Upper lobe of left lung (tissue), 6 donors: ENCODE data around the gene NDUFA5. TPM values are rescaled to one million over a fixed set of nuclear protein-coding genes. Genes with fewer than 3 reads are reported as not detected.

Source experiments
- ATAC-seq, 2 donors: fragments of 200-7000 bp; cut with Tn5 transposase; one replicate each; pipeline ENCODE4 v1.9.1; 2022; ENCODE audit warnings: mild to moderate bottlenecking in 2 of 2, moderate library complexity in 2 of 2; ENCODE audit not compliant: low FRiP score in 2 of 2
- DNase-seq, 2 donors: peaks; one replicate each; pipeline ENCODE4 v3.0.0-alpha.2; 2019 to 2020
- H3K27ac ChIP-seq, 4 donors: fragments of 200-600 bp; sonication (generic); one replicate each; pipeline ENCODE4 v1.5.1; 2016 to 2019
- H3K27me3 ChIP-seq, 4 donors: fragments of 200-600 bp; sonication (generic); one replicate each; pipeline ENCODE4 v1.5.1; 2017 to 2019
- H3K36me3 ChIP-seq, 4 donors: fragments of 200-600 bp; sonication (generic); one replicate each; pipeline ENCODE4 v1.5.1; 2016 to 2019
- H3K4me1 ChIP-seq, 4 donors: fragments of 200-600 bp; sonication (generic); one replicate each; pipeline ENCODE4 v1.5.1; 2018 to 2019
- H3K4me3 ChIP-seq, 4 donors: fragments of 200-600 bp; sonication (generic); one replicate each; pipeline ENCODE4 v1.5.1; 2017 to 2019; ENCODE audit warnings: mild to moderate bottlenecking in 2 of 4, moderate library complexity in 1 of 4
- H3K9me3 ChIP-seq, 4 donors: fragments of 200-600 bp; sonication (generic); one replicate each; pipeline ENCODE4 v1.5.1; 2018 to 2019
- CTCF ChIP-seq, 6 experiments: fragments of 450-650 bp in 4 of 6; fragments of 200-600 bp in 2 of 6; sonication (generic) in 2 of 6; IDR thresholded peaks; one replicate each; pipeline ENCODE4 v1.5.1; 2016 to 2019; ENCODE audit warnings: antibody characterized with exemption in 6 of 6
- EP300 ChIP-seq, 4 donors: sonication (generic); formaldehyde crosslinking; IDR thresholded peaks; one replicate each; pipeline ENCODE4 v1.5.1; 2017; ENCODE audit warnings: antibody characterized with exemption in 4 of 4, control low read depth in 2 of 4
- POLR2A ChIP-seq, 4 donors: fragments of 450-650 bp; IDR thresholded peaks; one replicate each; pipeline ENCODE4 v1.5.1; 2016 to 2017; ENCODE audit warnings: antibody characterized with exemption in 4 of 4, mild to moderate bottlenecking in 2 of 4
- POLR2AphosphoS5 ChIP-seq, 2 donors: sonication (generic); formaldehyde crosslinking; IDR thresholded peaks; one replicate each; pipeline ENCODE4 v1.5.1; 2017; ENCODE audit warnings: antibody characterized with exemption in 2 of 2
- WGBS, 2 donors: methylation state at CpG; one replicate each; pipeline ENCODE4 v1.1.5; 2017 to 2018; 5-methylcytosine and 5-hydroxymethylcytosine counted together
- total RNA-seq, 6 donors: library from RNA; depleted of rRNA in 4 of 6; stranded (reverse); fragments of >200 nt in 4 of 6; gene quantifications; one replicate each; pipeline versions ENCODE4 v1.1.0 to v1.2.1, GENCODE V29; 2016 to 2021
- donor health status: DM: no; HTN: no; CAD: no; lungs with moderate emphysema.
- donor health status: DM: no; HTN: yes; CAD: no; lungs with severe emphysema.

The NDUFA5 gene
- total RNA-seq, 6 donors from 2014 or later, result 11.5 to 65.8 (median 43.0) TPM

- Histone ChIP-seq H3K9me3 (no peaks in the 10 kb centered on the region), H3K4me1 (no peaks in the 10 kb centered on the region), H3K27ac (no peak overlapping the region), H3K27me3 (no peaks in the 10 kb centered on the region), H3K4me3 (no peak overlapping the region), H3K36me3 (no peaks in the 10 kb centered on the region)
- DNase-seq (no peak), ATAC-seq (no peak)
- TF ChIP-seq POLR2A (IDR thresholded peaks at IDR 0.05) (no peak), POLR2AphosphoS5 (IDR thresholded peaks at IDR 0.05) (no peak), EP300 (IDR thresholded peaks at IDR 0.05) (no peak), CTCF (IDR thresholded peaks at IDR 0.05) (no peak)
- 84 to 93% methylated on average over 4 of the region's 4 CpGs for WGBS, 2 donors
Measured at GRCh38 chr7:123583821-123584220, 26.2 kb upstream of the NDUFA5 start.

GRCh38 chr7:123581162-123581459, 23.5 kb upstream of the NDUFA5 start:
- Histone ChIP-seq H3K4me1 (no peaks in the 10 kb centered on the region), H3K27ac (no peak overlapping the region), H3K27me3 (no peaks in the 10 kb centered on the region), H3K4me3 (no peak overlapping the region), H3K36me3 (no peaks in the 10 kb centered on the region), H3K9me3 (no peaks in the 10 kb centered on the region)
- no peak for ATAC-seq
- DNase-seq, result no peak
- WGBS, 2 donors, result 26 to 28% methylated on average over 2 of the region's 2 CpGs
- no peak for TF ChIP-seq POLR2AphosphoS5 (IDR thresholded peaks at IDR 0.05)
- no peak for TF ChIP-seq EP300 (IDR thresholded peaks at IDR 0.05)
- TF ChIP-seq CTCF (IDR thresholded peaks at IDR 0.05), result peak in 1 of 6 experiments; percentile 0

- TF ChIP-seq CTCF (IDR thresholded peaks at IDR 0.05) (peak in 4 of 6 experiments; percentile 28 to 38 (median 35)), EP300 (IDR thresholded peaks at IDR 0.05) (no peak)
- no peak for DNase-seq
- no peak overlapping the region for H3K4me3 ChIP-seq
- no peaks in the 10 kb centered on the region for H3K27me3 ChIP-seq
- peak in 1 of 2 donors; percentile 55 for ATAC-seq
- no peaks in the 10 kb centered on the region for H3K4me1 ChIP-seq
- H3K36me3 ChIP-seq, result no peaks in the 10 kb centered on the region
- WGBS, 2 donors, result 34 to 37% methylated on average over 8 of the region's 8 CpGs
- no peak overlapping the region for H3K27ac ChIP-seq
- H3K9me3 ChIP-seq, result no peaks in the 10 kb centered on the region
Measured at GRCh38 chr7:123580406-123581161, 23.0 kb upstream of the NDUFA5 start.

GRCh38 chr7:123579416-123579815, 21.8 kb upstream of the NDUFA5 start:
- Histone ChIP-seq H3K4me3 (no peak overlapping the region), H3K27ac (no peak overlapping the region), H3K9me3 (no peaks in the 10 kb centered on the region), H3K27me3 (no peaks in the 10 kb centered on the region), H3K36me3 (no peaks in the 10 kb centered on the region), H3K4me1 (no peaks in the 10 kb centered on the region)
- no peak for ATAC-seq
- DNase-seq, result no peak
- no peak for TF ChIP-seq EP300 (IDR thresholded peaks at IDR 0.05)
- TF ChIP-seq POLR2A (IDR thresholded peaks at IDR 0.05), result no peak
- no peak for TF ChIP-seq POLR2AphosphoS5 (IDR thresholded peaks at IDR 0.05)
- no peak for TF ChIP-seq CTCF (IDR thresholded peaks at IDR 0.05)

GRCh38 chr7:123573896-123574467, 16.4 kb upstream of the NDUFA5 start:
- WGBS, 2 donors, result 84 to 89% methylated on average over 2 of the region's 2 CpGs
- ATAC-seq (no peak), DNase-seq (no peak)
- no peaks in the 10 kb centered on the region for H3K36me3 ChIP-seq
- H3K27me3 ChIP-seq, result no peaks in the 10 kb centered on the region
- H3K4me1 ChIP-seq, result peaks cover 0 to 3% (median 0%) of the 10 kb centered on the region in 4 donors
- H3K9me3 ChIP-seq, result no peaks in the 10 kb centered on the region
- TF ChIP-seq CTCF (IDR thresholded peaks at IDR 0.05), result no peak
- TF ChIP-seq POLR2AphosphoS5 (IDR thresholded peaks at IDR 0.05), result no peak
- H3K27ac ChIP-seq, result no peak overlapping the region
- no peak overlapping the region for H3K4me3 ChIP-seq
